Panc1 (cell line): ENCODE measurements around the gene MCF2L.

Experiments
- CTCF ChIP-seq: fragments of 450-650 bp; IDR thresholded peaks from 2 replicates; pipeline ENCODE4 v1.5.1; 2017; ENCODE audit warnings: mild to moderate bottlenecking
- POLR2AphosphoS5 ChIP-seq: IDR thresholded peaks from 2 replicates; pipeline ENCODE4 v1.6.1; 2012; ENCODE audit warnings: mild to moderate bottlenecking, low read depth, low read length, moderate library complexity
- REST ChIP-seq, 2 experiments: IDR thresholded peaks; 2 replicates each; pipeline ENCODE4 v1.6.1; 2011 to 2012; ENCODE audit warnings: low read depth in 2 of 2, control low read depth in 1 of 2, low read length in 1 of 2, mild to moderate bottlenecking in 1 of 2, moderate library complexity in 1 of 2; ENCODE audit not compliant: insufficient read depth in 1 of 2
- SIN3A ChIP-seq: IDR thresholded peaks from 2 replicates; pipeline ENCODE4 v1.6.1; 2012; ENCODE audit warnings: low read depth, mild to moderate bottlenecking, low read length, moderate library complexity, borderline replicate concordance; ENCODE audit not compliant: insufficient read depth
- TCF7L2 ChIP-seq: IDR thresholded peaks from 2 replicates; pipeline ENCODE4 v1.6.1; 2011; ENCODE audit warnings: mild to moderate bottlenecking, low read depth, low read length, inconsistent platforms

GRCh38 chr13:113105921-113106452, 137.0 kb downstream of the MCF2L start:
- no peak for TF ChIP-seq CTCF
- TF ChIP-seq POLR2AphosphoS5, result no peak
- no peak for TF ChIP-seq REST (IDR thresholded peaks at IDR 0.05; ENCODE audit: insufficient read depth in 1 of 2, low read depth in 2 of 2, low read length in 1 of 2)
- no peak for TF ChIP-seq TCF7L2
- TF ChIP-seq SIN3A, result no peak
